Fibroblast of skin of right biceps (primary cell): ENCODE data around the gene CDT1.

Experiments used
- DNase-seq: peaks from one replicate; pipeline ENCODE4 v3.0.0-alpha.2; 2013

Gene CDT1

DNA sequence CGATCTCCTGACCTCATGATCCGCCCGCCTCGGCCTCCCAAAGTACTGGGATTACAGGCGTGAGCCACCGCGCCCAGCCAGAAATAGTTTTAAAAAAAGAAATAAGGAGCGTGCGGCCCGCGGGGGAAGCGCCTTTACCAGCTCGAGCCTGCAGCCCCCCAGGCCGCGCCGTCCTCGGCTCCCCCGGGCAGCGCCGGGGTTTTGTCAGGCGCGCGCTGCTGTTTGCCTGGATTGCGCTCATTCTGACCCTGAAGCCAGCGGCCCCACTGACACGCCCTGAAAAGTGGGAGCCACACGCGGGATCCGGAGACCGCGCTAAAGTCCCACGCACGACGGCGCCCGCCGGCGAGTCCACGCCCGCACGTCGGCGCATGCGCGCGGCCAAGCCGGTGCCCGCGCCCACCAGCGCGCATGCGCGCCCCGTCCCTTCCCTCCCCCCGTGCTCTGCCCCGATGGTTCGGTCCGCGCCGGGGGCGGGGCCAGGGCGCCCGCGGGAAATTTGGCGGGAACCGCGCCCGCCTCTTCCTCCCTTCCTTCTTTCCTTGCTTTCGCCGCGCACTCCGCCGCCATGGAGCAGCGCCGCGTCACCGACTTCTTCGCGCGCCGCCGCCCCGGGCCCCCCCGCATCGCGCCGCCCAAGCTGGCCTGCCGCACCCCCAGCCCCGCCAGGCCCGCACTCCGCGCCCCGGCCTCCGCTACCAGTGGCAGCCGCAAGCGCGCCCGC, at the start of gene CDT1:
Gene CDT1 (plus strand): TSS at position 526 of the 724 bp plus-strand sequence. CDS start 43 bp downstream, at position 569.
- DNase-seq: peak; percentile 87

DNA sequence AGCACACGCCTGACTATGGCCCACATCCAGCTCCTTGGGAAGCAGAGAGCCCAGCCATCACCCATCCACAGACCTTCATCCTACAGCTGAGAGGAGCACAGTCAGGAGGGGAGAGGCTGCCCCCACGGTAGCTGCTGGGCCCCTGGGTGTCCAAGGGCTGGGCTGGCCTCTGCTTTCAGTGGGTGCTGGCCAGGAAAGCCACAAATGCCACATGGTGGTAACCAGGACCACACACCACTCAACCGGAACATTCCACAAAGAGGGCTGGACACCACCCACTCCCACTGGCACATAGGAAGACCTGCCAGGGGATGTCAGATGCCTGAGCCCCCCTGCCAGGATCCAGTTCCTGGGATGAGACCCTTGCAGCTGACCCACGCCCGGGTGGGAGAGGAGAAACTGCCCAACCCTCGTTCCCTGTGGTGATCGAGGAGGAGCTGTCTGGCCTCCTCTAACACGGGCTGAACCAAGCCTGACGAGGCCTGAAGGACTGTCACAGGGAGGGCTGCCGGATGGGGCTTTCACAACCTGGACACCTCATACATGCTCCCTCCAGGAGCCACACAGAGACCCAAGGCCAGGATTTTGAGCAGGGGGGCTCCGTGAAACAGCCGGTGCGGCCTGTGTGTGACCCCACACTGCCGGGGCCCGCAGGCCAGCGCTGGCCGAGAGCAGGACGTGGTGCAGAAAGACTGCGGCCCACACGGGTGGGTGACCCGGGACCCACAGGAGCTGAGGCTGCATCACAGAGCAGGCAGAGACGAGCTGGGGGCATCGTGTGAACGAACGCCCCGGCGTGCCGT, 49.3 kb upstream of the CDT1 start:
- no peak for DNase-seq

DNA sequence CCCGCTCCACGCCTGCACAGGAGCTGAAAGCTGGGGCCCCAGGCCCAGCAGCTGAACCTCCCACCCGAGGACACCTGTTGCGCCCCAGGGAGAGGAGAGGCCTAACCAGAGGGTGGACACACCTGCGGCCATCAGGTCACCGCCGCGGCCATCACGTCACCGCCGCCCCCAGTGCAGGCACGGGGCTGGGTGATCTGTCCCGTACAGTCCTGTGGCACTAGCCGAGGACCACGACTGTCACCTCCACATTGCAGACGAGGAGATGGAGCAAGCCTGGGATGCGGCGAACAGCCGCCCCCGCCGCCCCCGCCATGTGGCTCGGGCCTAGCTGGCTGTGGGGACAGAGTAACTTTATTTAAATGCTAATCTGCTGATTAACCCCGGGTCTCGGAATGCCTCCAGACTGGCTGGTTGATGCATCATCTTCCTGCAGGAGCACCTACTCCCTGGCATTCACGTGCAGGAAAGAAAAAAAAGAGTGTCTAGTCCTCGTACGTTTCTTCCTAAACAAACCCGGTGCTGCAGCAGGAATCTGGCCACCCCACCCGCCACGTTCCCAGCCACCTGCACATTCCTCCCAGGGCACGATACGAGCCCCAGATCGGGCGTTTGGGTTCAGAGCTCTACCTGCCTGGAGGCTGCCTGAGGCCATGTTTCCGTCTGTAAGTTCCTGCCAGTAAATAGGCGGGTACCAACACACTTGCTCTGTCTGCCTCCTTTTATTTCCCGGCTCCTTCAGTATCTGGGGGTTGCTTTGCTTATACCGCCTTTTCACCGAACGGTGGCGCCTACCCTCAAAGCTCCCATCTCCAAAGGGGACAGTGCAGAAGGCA, 48.5 kb upstream of the CDT1 start:
- peak; percentile 57 for DNase-seq

DNA sequence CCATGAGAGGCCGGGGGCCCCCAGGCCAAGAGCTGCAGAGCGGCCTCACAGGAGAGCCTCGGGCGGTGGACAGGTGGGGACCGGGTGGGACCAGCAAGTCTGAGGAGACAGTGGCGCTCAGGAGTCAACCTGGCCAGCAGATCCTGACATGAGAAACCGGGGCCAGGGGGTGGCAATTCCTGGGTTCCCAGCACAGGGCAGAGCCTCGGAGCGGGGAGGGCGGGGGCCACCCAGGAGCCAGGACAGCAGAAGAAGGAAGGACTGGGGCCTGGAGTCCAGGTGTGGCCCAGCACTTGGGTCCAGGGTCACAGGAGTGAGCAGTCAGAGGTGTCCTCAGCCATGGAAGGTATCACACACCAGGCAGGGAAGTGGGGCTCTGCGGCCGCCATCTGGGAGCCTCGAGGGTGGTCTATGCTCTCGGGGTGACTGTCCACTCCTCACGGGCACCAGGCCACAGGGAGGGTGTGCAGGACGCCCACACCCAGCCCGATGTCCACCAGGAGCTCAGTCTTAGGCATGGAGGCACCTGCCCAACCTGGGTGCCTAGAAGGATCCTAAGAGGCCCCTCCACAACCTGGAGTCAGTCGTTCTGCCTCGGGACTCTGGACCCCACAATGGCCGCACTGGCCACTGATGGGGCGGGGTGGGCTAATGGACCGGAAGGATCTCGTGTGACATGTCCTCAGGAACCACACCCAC, 47.7 kb upstream of the CDT1 start:
- no peak for DNase-seq

DNA sequence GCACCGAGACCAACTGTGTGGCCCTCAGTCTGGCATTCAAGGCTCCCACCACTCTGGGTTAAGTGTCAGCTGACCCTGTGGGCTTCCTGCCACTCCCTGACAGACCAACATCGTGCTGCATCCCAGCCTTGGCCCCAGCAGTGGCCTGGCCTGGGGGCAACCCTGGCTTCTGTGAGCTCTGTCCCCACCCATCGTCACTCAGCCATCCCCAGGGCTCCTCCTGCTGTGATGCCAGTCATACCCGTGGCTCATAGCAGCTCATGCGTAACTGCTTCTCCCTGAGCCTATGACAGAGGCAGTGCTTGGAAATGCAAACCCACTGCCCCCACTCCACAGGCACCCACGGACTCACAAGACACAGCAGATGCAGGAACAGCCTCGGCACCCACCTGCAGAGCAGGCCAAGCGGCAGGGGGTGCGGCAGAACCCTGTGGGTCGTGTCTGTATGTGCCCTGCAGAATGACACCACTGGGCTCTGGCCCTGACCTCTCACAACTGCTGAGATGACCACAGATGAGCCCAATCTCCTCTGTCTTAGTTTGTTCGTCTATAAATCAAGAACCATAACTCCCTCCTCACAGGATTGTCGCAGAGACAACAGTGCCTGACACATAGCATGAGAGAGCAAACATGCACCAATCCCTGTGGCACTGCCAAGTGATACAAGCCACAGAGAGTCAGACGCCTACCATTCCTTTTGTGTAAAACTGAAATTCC, 45.2 kb upstream of the CDT1 start:
- DNase-seq: no peak

- DNase-seq: no peak
Observed at GRCh38 chr16:88758944-88759244, 44.7 kb upstream of the CDT1 start.

- no peak for DNase-seq
Observed at GRCh38 chr16:88759245-88759975, 44.2 kb upstream of the CDT1 start.

GRCh38 chr16:88759976-88760350, 43.6 kb upstream of the CDT1 start:
- DNase-seq: no peak

GRCh38 chr16:88760424-88761142, 43.0 kb upstream of the CDT1 start:
- DNase-seq: no peak

DNA sequence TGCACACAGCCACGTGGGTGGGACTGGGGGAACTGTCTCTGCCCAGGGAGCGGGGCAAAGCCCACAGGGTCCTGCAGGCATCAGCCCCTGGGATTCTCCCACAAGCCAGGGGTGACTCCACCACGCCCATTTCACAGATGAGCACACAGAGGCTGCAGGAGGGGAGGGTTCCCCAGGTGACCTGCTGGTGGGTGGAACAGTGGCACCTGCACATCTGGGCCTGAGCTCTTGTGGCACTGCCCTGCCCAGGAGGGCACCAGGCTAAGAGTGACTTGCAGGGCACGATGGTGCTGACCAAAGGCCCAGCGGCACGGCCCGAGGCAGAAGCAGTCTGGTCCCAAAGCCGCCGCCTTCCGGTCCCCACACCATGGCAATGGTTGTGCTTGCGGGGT, 42.5 kb upstream of the CDT1 start:
- no peak for DNase-seq

DNA sequence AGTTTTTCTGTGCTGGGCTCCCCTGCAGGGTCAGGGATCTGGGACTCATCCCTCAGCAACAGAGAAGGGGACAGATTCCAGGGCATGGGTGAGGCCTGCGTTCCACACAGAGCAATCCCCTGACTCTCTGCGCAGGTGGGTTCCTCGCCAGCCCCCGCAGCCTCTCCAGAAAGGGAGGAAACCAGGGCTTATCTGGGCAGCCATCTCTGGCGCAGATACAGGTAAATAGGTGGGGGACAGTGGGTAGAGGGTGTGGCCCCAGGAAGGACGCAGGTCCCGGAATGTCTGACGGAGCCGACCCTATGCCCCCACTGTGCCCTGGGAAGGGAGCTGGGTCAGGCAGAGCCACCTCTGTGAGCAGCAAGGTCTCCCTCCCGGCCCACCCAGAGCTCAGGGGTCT, 41.8 kb upstream of the CDT1 start:
- DNase-seq: no peak

- no peak for DNase-seq
Observed at GRCh38 chr16:88762258-88762870, 41.2 kb upstream of the CDT1 start.

- no peak for DNase-seq
Observed at GRCh38 chr16:88762941-88763340, 40.6 kb upstream of the CDT1 start.

DNA sequence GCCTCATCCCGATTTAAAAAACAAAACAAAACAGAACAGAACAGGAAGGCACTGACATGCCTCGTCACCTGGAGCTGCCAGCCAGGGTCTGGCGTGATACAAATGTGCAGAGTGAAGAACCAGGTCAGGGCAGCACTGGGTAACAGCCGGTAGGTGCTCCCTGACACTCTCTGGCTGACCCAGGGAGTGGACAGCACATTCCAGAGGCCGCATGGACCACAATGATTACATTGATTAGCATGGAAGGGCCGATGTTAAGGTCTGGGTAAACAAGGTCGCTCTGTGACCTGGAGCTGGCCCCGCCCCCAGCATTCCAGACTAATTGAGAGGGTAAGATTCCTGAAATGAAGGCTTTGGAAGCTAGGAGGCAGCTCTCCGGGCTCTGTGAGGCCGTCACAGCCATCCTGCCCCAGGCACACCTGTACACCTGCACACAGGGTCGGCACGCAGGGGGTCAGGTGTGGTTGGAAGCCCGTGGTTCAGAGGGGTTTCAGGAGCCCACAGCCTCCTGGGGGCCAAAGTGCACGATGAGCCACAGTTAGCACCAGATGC, 40.0 kb upstream of the CDT1 start:
- no peak for DNase-seq

GRCh38 chr16:88764080-88764479, 39.5 kb upstream of the CDT1 start:
- no peak for DNase-seq

DNA sequence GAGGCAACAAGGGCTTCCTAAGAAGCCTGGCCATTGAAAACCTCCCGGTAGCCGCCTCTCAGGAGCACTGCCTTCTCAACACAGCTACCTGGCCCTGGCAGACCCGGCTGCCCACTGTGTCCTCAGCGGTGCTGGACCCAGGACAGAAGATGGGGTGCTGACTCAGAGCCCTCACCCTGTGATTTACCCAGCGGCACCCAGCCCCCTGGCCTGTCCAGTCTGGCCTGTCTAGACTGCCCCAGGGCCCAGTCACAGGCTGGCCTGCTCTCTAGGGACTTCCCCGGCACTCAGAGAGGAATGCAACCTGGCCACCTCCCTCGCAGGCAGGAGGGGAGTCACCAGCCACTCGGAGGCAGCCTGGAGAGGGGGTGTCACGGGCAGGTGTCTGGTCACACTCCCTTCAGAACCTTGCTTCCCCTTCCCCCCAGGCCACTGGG, 38.7 kb upstream of the CDT1 start:
- no peak for DNase-seq

DNA sequence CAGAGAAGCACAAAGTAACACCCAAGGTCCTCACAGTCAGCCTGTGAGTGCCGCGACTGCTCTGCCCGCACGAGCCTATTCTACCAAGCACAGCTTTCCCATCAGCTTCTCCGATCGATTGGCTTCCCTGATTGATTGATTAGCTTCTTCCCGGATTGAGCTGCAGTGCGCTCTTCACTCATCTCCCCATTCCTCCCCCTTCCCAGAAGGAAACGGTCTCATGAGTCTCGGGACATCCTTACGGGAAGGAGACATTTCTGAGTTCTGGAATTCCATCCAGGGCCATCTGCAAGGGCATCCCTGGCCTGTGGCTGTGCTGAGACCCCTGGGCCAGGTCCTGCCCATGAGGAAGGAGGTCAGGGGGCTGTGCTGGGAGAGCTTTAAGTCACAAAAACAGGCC, 36.6 kb upstream of the CDT1 start:
- no peak for DNase-seq

- DNase-seq: no peak
Observed at GRCh38 chr16:88767546-88768070, 36.0 kb upstream of the CDT1 start.

- no peak for DNase-seq
Observed at GRCh38 chr16:88768071-88768783, 35.4 kb upstream of the CDT1 start.
